Astrocyte (in vitro differentiated cells and primary cell): Measurements from ENCODE around the gene POLD4.

Experiments used
- CTCF ChIP-seq: IDR thresholded peaks from 2 replicates; pipeline ENCODE4 v1.5.1; 2011; ENCODE audit warnings: low read depth, mild to moderate bottlenecking, inconsistent platforms, low read length, moderate library complexity; ENCODE audit not compliant: insufficient read depth
- EZH2 ChIP-seq: IDR thresholded peaks from 2 replicates; pipeline ENCODE4 v1.6.1; 2012; ENCODE audit warnings: mild to moderate bottlenecking, low read length, inconsistent platforms; ENCODE audit not compliant: insufficient read depth

- TF ChIP-seq CTCF (peak; percentile 96), EZH2 (no peak)
Measured at GRCh38 chr11:67356864-67357561, 3.7 kb upstream of the POLD4 start.
